Stimulated activated naive CD8-positive, alpha-beta T cell treated with anti-CD3 and anti-CD28 coated beads, Interleukin-15, amount 100 ng/mL, for 72 hours (primary cell): ENCODE results near the gene HMGN3.
"Not testable (repeated sequence)": the region's sequence is repeated elsewhere in the genome, so short reads cannot be mapped to it uniquely, and the experiment has no call there.

Experiments
- ATAC-seq: fragments of 150-1000 bp; cut with Tn5 transposase; 2 replicates; pipeline ENCODE4 v1.10.0; 2021; ENCODE audit warnings: mild to moderate bottlenecking, moderate library complexity
- DNase-seq, 2 donors: peaks; one replicate each; pipeline ENCODE4 v3.0.0; 2021 to 2022
- H3K27ac Mint-ChIP-seq, 2 donors: one replicate each; pipeline ENCODE4 v1.8.0; 2022; ENCODE audit warnings: mild to moderate bottlenecking in 2 of 2, mixed read lengths in 2 of 2, moderate library complexity in 2 of 2
- H3K27me3 Mint-ChIP-seq: one replicate; pipeline ENCODE4 v1.8.0; 2022; ENCODE audit warnings: mixed read lengths
- H3K4me1 Mint-ChIP-seq: one replicate; pipeline ENCODE4 v1.8.0; 2022; ENCODE audit warnings: mild to moderate bottlenecking, mixed read lengths
- H3K4me3 Mint-ChIP-seq, 2 donors: one replicate each; pipeline ENCODE4 v1.8.0; 2022; ENCODE audit warnings: mild to moderate bottlenecking in 2 of 2, mixed read lengths in 2 of 2, moderate library complexity in 1 of 2
- H3K9me3 Mint-ChIP-seq, 2 donors: one replicate each; pipeline ENCODE4 v1.8.0; 2022; ENCODE audit warnings: mixed read lengths in 2 of 2

The HMGN3 gene

DNA sequence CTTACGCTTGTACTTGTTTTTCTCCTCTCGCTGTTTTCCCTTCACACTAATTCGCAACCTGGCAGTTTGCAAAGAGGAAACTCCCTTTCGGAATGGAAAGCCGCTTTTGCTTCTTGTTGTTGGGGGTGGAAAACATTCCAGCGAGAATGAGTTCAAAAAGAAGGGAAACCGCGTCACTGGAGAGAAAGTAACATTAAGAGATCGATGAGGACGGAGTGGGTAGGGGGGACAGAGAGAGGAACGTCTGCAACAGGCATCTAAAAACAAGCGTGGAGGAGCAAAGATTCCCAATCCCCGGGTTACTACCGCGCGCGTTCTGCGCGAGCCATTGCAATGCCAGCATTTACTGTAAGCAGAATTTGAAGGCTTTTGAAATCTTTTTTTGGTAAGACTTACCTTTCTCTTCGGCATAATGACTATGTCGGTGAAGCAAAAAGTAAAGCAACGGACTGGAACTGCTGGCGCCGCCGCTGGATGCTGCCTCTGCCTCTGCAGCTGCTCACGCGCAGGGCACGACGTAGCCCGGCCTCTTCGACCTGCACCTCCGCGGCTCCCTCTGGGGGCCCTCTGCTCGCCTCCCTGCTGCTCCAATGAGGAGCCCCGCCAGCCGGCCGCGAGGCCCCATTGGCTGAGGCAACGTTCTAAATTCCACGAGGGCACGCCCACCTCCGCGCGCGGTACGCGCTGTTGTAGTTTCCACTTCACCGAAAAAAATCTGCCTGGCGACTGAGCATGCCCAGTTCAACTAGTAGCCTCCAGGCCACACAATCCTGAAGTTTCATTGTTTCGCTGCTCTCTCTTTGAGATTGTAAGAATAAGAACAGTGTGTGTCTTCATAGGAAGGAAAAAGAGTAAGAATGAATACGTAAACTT lies at the start of gene HMGN3:
Gene HMGN3, minus strand, starts transcription at position 533 of the 873 bp plus-strand sequence.
- DNase-seq (peak; percentile 90 to 96), ATAC-seq (peak; percentile 97)
- no peaks in the 10 kb centered on the region for H3K27me3 Mint-ChIP-seq
- no peaks in the 10 kb centered on the region for H3K9me3 Mint-ChIP-seq
- peak within 1 kb of the TSS; percentile 87 for H3K4me3 Mint-ChIP-seq
- peak within 1 kb of the TSS; percentile 92 to 94 for H3K27ac Mint-ChIP-seq
- peaks cover 40% of the 10 kb centered on the region for H3K4me1 Mint-ChIP-seq

DNA sequence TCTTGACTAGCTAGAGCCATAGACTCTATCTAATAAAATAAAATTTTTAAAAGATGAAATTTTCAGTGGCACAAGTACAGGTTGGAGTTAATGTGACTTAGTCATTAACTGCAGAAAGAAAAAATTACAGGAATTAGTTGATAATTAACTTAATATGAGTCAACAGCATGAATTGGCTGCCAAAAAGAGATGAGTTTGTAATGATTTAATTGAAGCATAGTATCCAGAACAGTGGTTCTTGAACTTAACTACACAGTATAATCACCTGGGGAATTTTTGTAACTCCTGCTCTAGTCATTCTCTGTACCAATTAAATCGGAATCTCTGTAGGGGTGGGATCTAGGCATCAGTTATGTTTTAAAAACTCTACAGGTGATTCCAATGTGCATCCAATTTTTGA lies 46.3 kb upstream of the HMGN3 start:
- ATAC-seq (no peak), DNase-seq (no peak)
- H3K27me3 Mint-ChIP-seq: no peaks in the 10 kb centered on the region
- H3K9me3 Mint-ChIP-seq: peaks cover 20 to 29% of the 10 kb centered on the region in 2 donors
- H3K4me1 Mint-ChIP-seq: no peaks in the 10 kb centered on the region
- H3K27ac Mint-ChIP-seq: no peak overlapping the region
- H3K4me3 Mint-ChIP-seq: no peak overlapping the region

DNA sequence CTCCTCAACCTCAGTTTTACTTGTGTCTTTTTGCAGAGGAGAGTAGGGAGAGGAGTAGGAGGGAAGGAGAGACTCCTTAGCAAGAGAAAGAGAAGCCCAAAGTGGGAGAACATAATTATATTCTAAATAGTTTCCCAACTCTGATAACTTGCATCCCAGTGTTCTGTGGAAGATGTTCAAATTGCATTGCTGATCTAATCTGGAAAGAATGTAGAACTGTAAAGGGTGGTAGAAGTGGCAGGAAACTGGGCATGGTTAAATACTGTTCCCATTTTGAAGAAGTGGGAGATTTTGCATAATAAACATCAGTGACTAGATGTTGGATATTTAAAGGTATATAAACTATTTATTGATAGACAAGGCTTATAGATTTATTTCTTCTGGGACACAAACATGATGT lies 42.6 kb upstream of the HMGN3 start:
- no peak overlapping the region for H3K4me3 Mint-ChIP-seq
- no peak for ATAC-seq
- no peaks in the 10 kb centered on the region for H3K4me1 Mint-ChIP-seq
- H3K27ac Mint-ChIP-seq: no peak overlapping the region
- DNase-seq: no peak
- H3K9me3 Mint-ChIP-seq: peaks cover 7 to 11% of the 10 kb centered on the region in 2 donors
- H3K27me3 Mint-ChIP-seq: no peaks in the 10 kb centered on the region

DNA sequence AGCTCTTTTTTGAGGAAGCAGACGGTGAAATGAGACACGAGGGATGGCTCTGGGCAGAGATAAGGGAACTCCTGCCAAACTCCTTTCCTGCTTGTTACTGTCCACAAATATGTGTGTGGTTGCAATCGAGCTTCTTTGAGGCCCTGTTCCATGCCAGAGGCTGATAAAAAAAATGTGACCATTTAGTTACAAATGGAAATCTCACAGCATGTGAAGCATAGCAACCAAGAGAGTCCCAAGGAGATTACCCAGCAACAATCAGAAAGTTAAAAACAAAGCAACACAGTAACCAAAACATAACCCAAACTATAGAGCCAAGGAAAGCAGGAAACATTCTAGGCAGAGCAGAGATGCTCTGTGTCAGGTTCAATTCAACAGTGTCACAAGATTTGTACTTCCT lies 35.4 kb upstream of the HMGN3 start:
- Mint-ChIP-seq H3K27me3 (peaks cover 29% of the 10 kb centered on the region), H3K4me1 (no peaks in the 10 kb centered on the region), H3K9me3 (peaks cover 0 to 6% of the 10 kb centered on the region in 2 donors), H3K4me3 (no peak overlapping the region), H3K27ac (no peak overlapping the region)
- DNase-seq (no peak), ATAC-seq (no peak)

DNA sequence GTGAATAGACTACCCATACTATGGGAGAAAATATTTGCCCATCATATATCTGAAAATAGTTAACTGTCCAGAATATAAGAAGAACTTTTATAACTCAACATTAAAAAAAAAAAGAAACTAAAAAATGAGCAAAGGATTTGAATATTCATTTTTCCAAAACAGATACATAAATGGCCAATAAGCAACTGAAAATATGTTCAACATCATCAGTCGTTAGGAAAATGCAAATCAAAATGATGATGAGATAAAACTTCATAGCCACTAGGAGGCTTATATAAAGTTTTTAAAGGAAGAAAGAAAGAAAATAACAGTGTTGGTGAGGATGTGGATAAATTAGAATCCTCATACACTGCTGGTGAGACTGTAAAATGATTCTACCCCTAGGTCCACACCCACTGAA lies 32.6 kb upstream of the HMGN3 start:
- Mint-ChIP-seq H3K27ac (no peak overlapping the region), H3K27me3 (peaks cover 41% of the 10 kb centered on the region), H3K9me3 (peaks cover 6% of the 10 kb centered on the region in 2 donors), H3K4me1 (no peaks in the 10 kb centered on the region), H3K4me3 (no peak overlapping the region)
- DNase-seq (no peak), ATAC-seq (no peak)

DNA sequence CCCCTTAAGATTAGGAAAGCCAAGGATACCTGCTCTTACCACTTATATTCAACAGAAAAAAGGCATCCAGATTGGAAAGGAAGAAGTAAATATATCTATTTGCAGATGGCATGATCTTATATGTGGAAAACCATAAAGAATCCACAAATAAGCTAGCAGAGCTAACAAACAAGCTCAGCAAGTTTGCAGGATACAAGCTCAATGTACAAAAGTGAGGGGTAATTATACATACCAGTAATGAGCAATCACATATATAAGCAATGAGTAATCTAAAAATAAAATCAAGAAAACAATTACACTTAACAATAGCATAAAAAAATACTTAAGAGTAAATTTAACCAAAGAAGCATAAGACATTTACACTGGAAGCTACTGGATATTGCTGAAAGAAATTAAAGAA lies 31.6 kb upstream of the HMGN3 start:
- ATAC-seq: no peak
- Mint-ChIP-seq H3K27me3 (peaks cover 43% of the 10 kb centered on the region), H3K4me1 (no peaks in the 10 kb centered on the region), H3K27ac (no peak overlapping the region), H3K4me3 (no peak overlapping the region), H3K9me3 (peaks cover 7 to 8% of the 10 kb centered on the region in 2 donors)
- no peak for DNase-seq

DNA sequence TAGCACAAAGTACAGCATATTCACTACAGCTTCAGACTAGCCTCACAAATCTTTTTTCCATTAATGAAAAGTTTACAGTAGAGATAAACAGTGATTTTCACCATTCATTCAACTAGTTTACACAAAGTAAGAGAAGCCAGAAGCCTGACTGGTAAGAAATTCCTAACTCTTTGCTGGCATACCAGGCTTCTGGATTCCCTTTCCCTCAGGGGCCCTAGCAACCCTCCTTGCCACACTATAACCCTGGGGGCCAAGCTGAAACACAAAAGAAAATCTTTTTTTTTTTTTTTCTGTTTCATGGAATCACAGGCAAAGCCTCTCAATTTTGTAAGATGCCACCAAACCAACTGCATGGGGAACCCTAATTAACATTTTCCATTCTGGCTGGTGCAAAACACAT lies 28.9 kb upstream of the HMGN3 start:
- Mint-ChIP-seq H3K4me1 (no peaks in the 10 kb centered on the region), H3K27ac (no peak overlapping the region), H3K27me3 (peaks cover 25% of the 10 kb centered on the region), H3K9me3 (peaks cover 16 to 33% of the 10 kb centered on the region in 2 donors), H3K4me3 (no peak overlapping the region)
- DNase-seq (no peak), ATAC-seq (no peak)

DNA sequence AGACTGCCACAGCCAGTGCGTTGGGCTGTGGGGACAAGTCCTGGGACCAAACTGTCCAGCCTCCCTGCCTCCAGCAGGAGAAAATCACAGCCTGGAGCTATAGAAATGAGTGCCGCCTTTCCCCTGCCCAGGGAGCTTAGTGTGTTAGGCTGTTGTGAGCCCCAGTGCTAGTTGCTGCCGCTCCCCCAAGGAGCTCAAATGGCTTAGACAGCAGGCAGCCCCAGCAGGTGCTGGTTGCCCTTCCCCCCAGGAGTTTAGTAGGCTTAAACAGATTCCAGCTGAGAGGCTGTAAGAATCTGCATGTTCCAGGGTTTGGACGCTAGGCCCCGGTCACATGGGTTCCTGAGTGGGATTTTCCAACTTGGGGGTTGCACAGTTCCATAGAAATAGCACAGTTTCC lies 27.2 kb upstream of the HMGN3 start:
- ATAC-seq (no peak), DNase-seq (no peak)
- peaks cover 16 to 33% of the 10 kb centered on the region in 2 donors for H3K9me3 Mint-ChIP-seq
- no peak overlapping the region for H3K4me3 Mint-ChIP-seq
- no peak overlapping the region for H3K27ac Mint-ChIP-seq
- no peaks in the 10 kb centered on the region for H3K4me1 Mint-ChIP-seq
- peaks cover 23% of the 10 kb centered on the region for H3K27me3 Mint-ChIP-seq

DNA sequence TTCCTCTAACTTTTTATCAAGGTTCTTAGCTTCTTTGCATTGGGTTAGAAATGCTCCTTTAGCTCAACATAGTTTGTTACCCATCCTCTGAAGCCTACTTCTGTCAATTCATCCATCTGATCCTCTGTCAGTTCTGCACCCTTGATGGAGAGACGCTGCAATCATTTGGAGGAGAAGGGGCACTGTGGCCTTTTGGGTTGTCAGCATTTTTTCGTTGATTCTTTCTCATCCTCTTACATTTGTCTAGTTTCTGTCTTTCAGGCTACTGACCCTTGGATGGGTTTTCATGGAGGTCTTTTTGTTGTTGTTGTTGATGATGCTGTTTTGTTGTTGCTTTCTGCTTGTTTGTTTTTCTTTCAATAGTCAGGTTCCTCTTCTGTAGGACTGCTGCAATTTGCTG lies 26.3 kb upstream of the HMGN3 start:
- no peak for DNase-seq
- ATAC-seq: no peak
- no peaks in the 10 kb centered on the region for H3K4me1 Mint-ChIP-seq
- H3K27ac Mint-ChIP-seq: no peak overlapping the region
- H3K9me3 Mint-ChIP-seq: peaks cover 19 to 39% of the 10 kb centered on the region in 2 donors
- H3K4me3 Mint-ChIP-seq: no peak overlapping the region
- H3K27me3 Mint-ChIP-seq: peaks cover 22% of the 10 kb centered on the region

DNA sequence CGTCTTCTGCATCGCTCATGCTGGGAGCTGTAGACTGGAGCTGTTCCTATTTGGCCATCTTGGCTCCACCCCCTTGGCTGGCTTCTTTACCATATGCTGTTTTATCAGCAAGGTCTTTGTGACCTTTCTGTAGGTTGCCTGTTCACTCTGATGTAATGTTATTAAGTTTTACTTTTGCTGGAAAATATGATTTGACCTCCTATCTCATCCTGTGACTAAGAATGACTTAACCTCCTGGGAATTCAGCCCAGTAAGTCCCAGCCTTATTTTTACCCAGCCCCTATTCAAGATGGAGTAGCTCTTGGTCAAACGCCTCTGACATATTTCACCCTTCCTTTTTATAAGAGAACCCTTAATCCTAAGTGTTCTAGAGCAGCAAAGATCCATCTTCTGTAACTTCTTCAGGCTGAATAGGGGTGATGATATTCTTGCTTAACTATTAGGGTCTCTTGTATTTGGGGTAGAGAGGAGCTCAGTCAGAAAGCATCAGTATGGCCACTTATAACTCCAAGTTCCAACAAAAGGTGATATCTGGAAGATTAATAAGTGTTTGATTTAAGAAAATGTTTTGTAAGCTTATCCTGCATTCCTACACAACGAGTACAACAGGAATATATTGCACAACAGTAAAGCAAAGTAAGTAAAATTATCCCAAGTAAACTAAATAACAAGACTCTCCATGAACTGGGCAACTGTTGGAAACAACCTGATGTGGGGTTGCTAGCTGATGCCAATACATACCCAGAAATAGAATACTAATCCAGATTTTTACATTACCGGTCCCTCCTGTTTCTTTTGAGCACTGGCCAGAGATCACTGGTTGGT lies 23.1 kb upstream of the HMGN3 start:
- Mint-ChIP-seq H3K4me3 (no peak overlapping the region), H3K9me3 (peaks cover 24 to 43% of the 10 kb centered on the region in 2 donors), H3K4me1 (no peaks in the 10 kb centered on the region), H3K27me3 (peaks cover 5% of the 10 kb centered on the region), H3K27ac (no peak overlapping the region)
- ATAC-seq: no peak
- no peak for DNase-seq

DNA sequence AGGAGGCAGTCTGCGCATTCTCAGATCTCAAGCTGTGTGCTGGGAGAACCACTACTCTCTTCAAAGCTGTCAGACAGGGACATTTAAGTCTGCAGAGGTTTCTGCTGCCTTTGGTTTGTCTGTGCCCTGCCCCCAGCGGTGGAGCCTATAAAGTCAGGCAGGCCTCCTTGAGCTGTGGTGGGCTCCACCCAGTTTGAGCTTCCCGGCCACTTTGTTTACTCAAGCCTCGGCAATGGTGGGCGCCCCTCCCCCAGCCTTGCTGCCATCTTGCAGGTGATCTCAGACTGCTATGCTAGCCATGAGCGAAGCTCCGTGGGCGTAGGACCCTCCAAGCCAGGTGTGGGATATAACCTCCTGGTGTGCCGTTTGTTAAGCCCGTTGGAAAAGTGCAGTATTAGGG lies 22.3 kb upstream of the HMGN3 start:
- H3K27ac Mint-ChIP-seq, H3K4me1 Mint-ChIP-seq, H3K27me3 Mint-ChIP-seq, DNase-seq, H3K4me3 Mint-ChIP-seq, ATAC-seq: not testable (repeated sequence)
- peaks cover 24 to 43% of the 10 kb centered on the region in 2 donors for H3K9me3 Mint-ChIP-seq

DNA sequence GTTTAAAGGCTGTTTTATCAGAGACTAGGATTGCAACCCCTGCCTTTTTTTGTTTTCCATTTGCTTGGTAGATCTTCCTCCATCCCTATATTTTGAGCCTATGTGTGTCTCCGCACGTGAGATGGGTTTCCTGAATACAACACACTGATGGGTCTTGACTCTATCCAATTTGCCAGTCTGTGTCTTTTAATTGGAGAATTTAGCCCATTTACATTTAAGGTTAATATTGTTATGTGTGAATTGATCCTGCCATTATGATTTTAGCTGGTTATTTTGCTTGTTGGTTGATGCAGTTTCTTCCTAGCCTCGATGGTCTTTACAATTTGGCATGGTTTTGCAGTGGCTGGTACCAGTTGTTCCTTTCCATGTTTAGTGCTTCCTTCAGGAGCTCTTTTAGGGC lies 20.6 kb upstream of the HMGN3 start:
- H3K4me1 Mint-ChIP-seq, DNase-seq, ATAC-seq, H3K4me3 Mint-ChIP-seq, H3K27ac Mint-ChIP-seq, H3K27me3 Mint-ChIP-seq: not testable (repeated sequence)
- H3K9me3 Mint-ChIP-seq: peaks cover 13 to 31% of the 10 kb centered on the region in 2 donors

DNA sequence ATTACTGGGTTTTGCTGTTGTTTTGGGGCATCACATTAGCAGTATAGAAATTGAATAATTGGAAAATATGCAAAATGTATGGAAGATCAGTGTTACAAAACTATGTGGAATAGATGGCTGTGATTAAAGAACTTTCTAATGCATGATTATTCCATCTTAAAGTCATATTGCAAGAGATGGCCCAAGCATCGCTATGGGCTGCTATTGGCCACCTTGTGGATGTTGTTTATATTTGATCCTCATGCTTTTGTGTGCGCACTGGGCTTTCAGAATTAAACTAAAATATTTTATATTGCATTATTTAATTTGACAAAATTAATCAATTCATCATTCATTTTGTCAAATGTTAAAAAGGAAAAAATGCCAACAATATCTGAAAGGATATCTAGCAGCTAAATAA lies 16.1 kb upstream of the HMGN3 start:
- no peak for ATAC-seq
- Mint-ChIP-seq H3K27ac (no peak overlapping the region), H3K27me3 (no peaks in the 10 kb centered on the region), H3K4me3 (no peak overlapping the region), H3K9me3 (peaks cover 4 to 8% of the 10 kb centered on the region in 2 donors), H3K4me1 (no peaks in the 10 kb centered on the region)
- DNase-seq: no peak

DNA sequence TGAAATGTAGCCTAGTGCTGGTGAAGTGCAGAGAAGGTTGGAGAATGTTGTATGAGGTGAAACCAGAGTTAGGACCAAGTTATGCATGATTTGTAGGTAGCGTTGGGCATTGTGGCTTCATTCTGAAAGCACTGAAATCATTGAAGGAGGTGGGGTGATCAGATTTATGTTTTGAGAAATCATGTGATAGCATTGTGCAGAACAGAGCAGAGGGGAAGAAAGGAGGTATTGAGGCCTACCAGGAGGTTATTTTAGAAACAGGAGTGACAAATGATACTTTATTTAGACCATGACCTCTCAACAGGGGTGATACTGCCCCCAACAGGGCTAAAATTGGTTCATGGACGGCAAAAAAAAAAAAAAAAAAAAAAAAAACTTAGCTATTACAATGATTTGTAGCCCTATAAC lies 15.6 kb upstream of the HMGN3 start:
- Mint-ChIP-seq H3K4me1 (no peaks in the 10 kb centered on the region), H3K9me3 (peaks cover 3 to 6% of the 10 kb centered on the region in 2 donors), H3K27me3 (no peaks in the 10 kb centered on the region), H3K4me3 (no peak overlapping the region), H3K27ac (no peak overlapping the region)
- ATAC-seq (no peak), DNase-seq (no peak)

DNA sequence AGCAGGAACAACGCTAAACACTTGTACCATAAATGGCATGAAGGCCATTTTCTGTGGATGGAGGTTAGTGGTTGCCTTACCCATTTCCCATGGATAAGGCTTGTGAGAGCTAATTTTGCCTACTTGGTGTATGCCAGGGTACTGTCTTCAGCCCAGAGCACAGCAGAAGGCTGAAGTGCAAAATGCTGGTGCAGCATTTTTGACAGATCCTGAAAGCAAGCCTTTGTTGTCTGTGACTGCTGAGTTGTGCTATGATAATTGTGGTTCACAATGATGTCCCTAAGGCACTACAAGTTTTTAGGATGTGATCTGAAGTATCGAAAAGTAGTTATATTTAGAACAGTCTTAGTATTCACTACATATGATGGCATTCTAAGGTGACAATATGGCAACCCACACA lies 14.7 kb upstream of the HMGN3 start:
- Mint-ChIP-seq H3K4me1 (no peaks in the 10 kb centered on the region), H3K27me3 (no peaks in the 10 kb centered on the region), H3K9me3 (no peaks in the 10 kb centered on the region), H3K27ac (no peak overlapping the region), H3K4me3 (no peak overlapping the region)
- DNase-seq: no peak
- no peak for ATAC-seq

DNA sequence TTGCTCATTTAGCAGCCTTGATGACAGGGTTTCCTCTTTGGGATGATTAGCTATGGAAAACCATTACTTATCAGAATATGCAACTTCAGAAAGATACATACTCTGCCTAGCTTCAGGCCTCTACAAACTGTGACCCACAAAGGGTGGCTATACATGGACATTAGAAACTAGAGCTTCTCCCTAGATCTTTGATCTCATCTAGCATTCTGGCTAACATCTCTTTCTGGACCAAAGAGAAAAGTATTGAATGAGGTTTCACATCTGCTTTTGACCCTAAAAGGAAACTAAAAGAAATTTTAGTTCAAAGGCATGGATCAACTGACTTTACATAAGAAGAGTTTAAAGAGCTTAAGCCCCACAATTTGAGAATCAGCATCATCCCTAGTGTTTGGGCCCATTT lies 12.4 kb upstream of the HMGN3 start:
- no peak for DNase-seq
- no peaks in the 10 kb centered on the region for H3K9me3 Mint-ChIP-seq
- no peaks in the 10 kb centered on the region for H3K4me1 Mint-ChIP-seq
- H3K4me3 Mint-ChIP-seq: no peak overlapping the region
- no peak for ATAC-seq
- H3K27me3 Mint-ChIP-seq: no peaks in the 10 kb centered on the region
- no peak overlapping the region for H3K27ac Mint-ChIP-seq
